Smooth muscle cell (in vitro differentiated cells): Measurements from ENCODE around the gene MYO18B. TPM values are rescaled to one million over a fixed set of nuclear protein-coding genes. Genes with fewer than 3 reads are reported as not detected.
A peak's percentile ranks its signal among the peaks of the same experiment; 100 is the strongest.

Experiments used
- DNase-seq: peaks from one replicate; lab custom pipeline; 2025; ENCODE audit not compliant: unreplicated experiment; lab: John Stamatoyannopoulos, UW
- H2AFZ ChIP-seq: fragments of 200-600 bp; sonication (generic); 2 replicates; pipeline ENCODE4 v1.6.0; 2016; ENCODE audit warnings: antibody characterized with exemption, low read depth, mild to moderate bottlenecking
- H3F3A ChIP-seq: fragments of 200-600 bp; sonication (generic); 2 replicates; pipeline ENCODE4 v1.6.0; 2017; ENCODE audit warnings: antibody characterized with exemption, low read depth
- H3K27ac ChIP-seq: fragments of 200-600 bp; sonication (generic); 2 replicates; pipeline ENCODE4 v1.5.1; 2016; ENCODE audit warnings: low read depth, mild to moderate bottlenecking
- H3K27me3 ChIP-seq: fragments of 200-600 bp; sonication (generic); 2 replicates; pipeline ENCODE4 v1.6.1; 2016; ENCODE audit warnings: low read depth, mild to moderate bottlenecking
- H3K36me3 ChIP-seq: fragments of 200-600 bp; sonication (generic); 2 replicates; pipeline ENCODE4 v1.5.1; 2016; ENCODE audit warnings: low read depth
- H3K4me1 ChIP-seq: fragments of 200-600 bp; sonication (generic); 2 replicates; pipeline ENCODE4 v1.5.1; 2016; ENCODE audit warnings: low read depth
- H3K4me2 ChIP-seq: fragments of 200-600 bp; sonication (generic); 2 replicates; pipeline ENCODE4 v1.6.0; 2016; ENCODE audit warnings: mild to moderate bottlenecking
- H3K4me3 ChIP-seq: fragments of 200-600 bp; sonication (generic); 2 replicates; pipeline ENCODE4 v1.5.1; 2016; ENCODE audit warnings: mild to moderate bottlenecking
- H3K79me2 ChIP-seq: fragments of 200-600 bp; sonication (generic); 2 replicates; pipeline ENCODE4 v1.6.0; 2016; ENCODE audit warnings: low read depth, mild to moderate bottlenecking
- H3K9ac ChIP-seq: fragments of 200-600 bp; sonication (generic); 2 replicates; pipeline ENCODE4 v1.6.0; 2016; ENCODE audit warnings: low read depth
- H3K9me3 ChIP-seq: fragments of 200-600 bp; sonication (generic); replicated peaks from 2 replicates; pipeline ENCODE4 v1.5.1; 2016; ENCODE audit warnings: low read depth
- H4K20me1 ChIP-seq: fragments of 200-600 bp; sonication (generic); 2 replicates; pipeline ENCODE4 v1.6.0; 2016; ENCODE audit warnings: low read depth
- CTCF ChIP-seq: fragments of 200-600 bp; sonication (generic); IDR thresholded peaks from 2 replicates; pipeline ENCODE4 v1.5.1; 2017; ENCODE audit warnings: borderline replicate concordance, mild to moderate bottlenecking, antibody characterized with exemption; ENCODE audit not compliant: insufficient read depth, poor library complexity, severe bottlenecking
- WGBS: methylation state at CpG from one replicate; pipeline ENCODE4 v1.1.7; 2016; ENCODE audit warnings: low lambda C conversion rate; 5-methylcytosine and 5-hydroxymethylcytosine counted together
- polyA plus RNA-seq: library from polyadenylated mRNA; unstranded; fragments of >200 nt; fragmentation: Nextera tagmentation; extraction: Ambion mirVana; gene quantifications from 2 replicates; pipeline ENCODE4 v1.2.1, GENCODE V29; 2016
- total RNA-seq: library from RNA; depleted of rRNA; stranded (reverse); fragments of >200 nt; gene quantifications from 2 replicates; pipeline ENCODE4 v1.2.3, GENCODE V29; 2014

Gene MYO18B
- total and polyA plus RNA-seq, 2 experiments from 2014 or later, result 0.13 to 1.2 TPM

GRCh38 chr22:25903294-25903693 lies 161.3 kb downstream of the MYO18B start:
- Histone ChIP-seq H3K4me3 (no peak overlapping the region), H3K27me3 (no peaks in the 10 kb centered on the region), H3K36me3 (no peaks in the 10 kb centered on the region), H3K9me3 (no peaks in the 10 kb centered on the region), H3K79me2 (no peaks in the 10 kb centered on the region), H3K27ac (no peak overlapping the region), H2AFZ (no peak overlapping the region), H3K4me2 (no peak overlapping the region), H4K20me1 (no peaks in the 10 kb centered on the region), H3K4me1 (no peaks in the 10 kb centered on the region), H3F3A (no peaks in the 10 kb centered on the region), H3K9ac (no peak overlapping the region)
- no peak for DNase-seq
- TF ChIP-seq CTCF, result peak; percentile 30
- 60% methylated on average over 6 of the region's 6 CpGs for WGBS

- TF ChIP-seq CTCF, result no peak
- Histone ChIP-seq H3K79me2 (no peaks in the 10 kb centered on the region), H3K9me3 (no peaks in the 10 kb centered on the region), H3K27me3 (peaks cover 28% of the 10 kb centered on the region), H3K9ac (no peak overlapping the region), H3K4me2 (no peak overlapping the region), H3K4me3 (no peak overlapping the region), H3K27ac (no peak overlapping the region), H2AFZ (no peak overlapping the region), H3K4me1 (no peaks in the 10 kb centered on the region), H4K20me1 (no peaks in the 10 kb centered on the region), H3F3A (no peaks in the 10 kb centered on the region), H3K36me3 (no peaks in the 10 kb centered on the region)
- 93% methylated on average over 13 of the region's 13 CpGs for WGBS
- no peak for DNase-seq
Observed at GRCh38 chr22:25908212-25908611, 166.2 kb downstream of the MYO18B start.

- no peaks in the 10 kb centered on the region for H3F3A ChIP-seq
- H3K36me3 ChIP-seq, result no peaks in the 10 kb centered on the region
- H3K79me2 ChIP-seq, result no peaks in the 10 kb centered on the region
- no peaks in the 10 kb centered on the region for H3K4me1 ChIP-seq
- H3K27ac ChIP-seq, result no peak overlapping the region
- no peak overlapping the region for H3K4me2 ChIP-seq
- no peak for TF ChIP-seq CTCF
- H3K4me3 ChIP-seq, result no peak overlapping the region
- H2AFZ ChIP-seq, result no peak overlapping the region
- WGBS, result 48% methylated on average over 2 of the region's 2 CpGs
- no peaks in the 10 kb centered on the region for H3K9me3 ChIP-seq
- H3K27me3 ChIP-seq, result peaks cover 31% of the 10 kb centered on the region
- H3K9ac ChIP-seq, result no peak overlapping the region
- DNase-seq, result no peak
- no peaks in the 10 kb centered on the region for H4K20me1 ChIP-seq
Observed at GRCh38 chr22:25908755-25909154, 166.8 kb downstream of the MYO18B start.

GRCh38 chr22:25909614-25910387 lies 167.8 kb downstream of the MYO18B start:
- WGBS, result 66% methylated on average over 7 of the region's 7 CpGs
- no peak overlapping the region for H3K9ac ChIP-seq

More at GRCh38 chr22:25909614-25910387, 167.8 kb downstream of the MYO18B start:
- Histone ChIP-seq H4K20me1 (no peaks in the 10 kb centered on the region), H3F3A (no peaks in the 10 kb centered on the region), H3K9me3 (no peaks in the 10 kb centered on the region), H3K4me3 (no peak overlapping the region), H3K36me3 (no peaks in the 10 kb centered on the region), H2AFZ (no peak overlapping the region), H3K27ac (no peak overlapping the region), H3K27me3 (peaks cover 31% of the 10 kb centered on the region), H3K4me1 (no peaks in the 10 kb centered on the region), H3K4me2 (no peak overlapping the region), H3K79me2 (no peaks in the 10 kb centered on the region)
- no peak for DNase-seq
- no peak for TF ChIP-seq CTCF
